ENCODE data around the gene XRCC5.

The XRCC5 gene

GRCh38 chr2:216194561-216194960 lies 85.4 kb downstream of the XRCC5 start:
- intact Hi-C loops (cut with DNase I; ENCODE audit: low total_unique reads), result no loop called here
- Histone ChIP-seq H3K27me3 (no peaks in the 10 kb centered on the region), H3K4me1 (no peaks in the 10 kb centered on the region), H3K36me3 (peaks cover 69 to 86% (median 75%) of the 10 kb centered on the region in 3 donors), H3K27ac (no peak overlapping the region), H3K9me3 (no peaks in the 10 kb centered on the region), H3K4me3 (no peak overlapping the region)
- no peak for TF ChIP-seq CTCF (IDR thresholded peaks at IDR 0.05)
- no peak for DNase-seq

GRCh38 chr2:216195565-216196029 lies 86.4 kb downstream of the XRCC5 start:
- no peaks in the 10 kb centered on the region for H3K9me3 ChIP-seq
- peaks cover 80 to 86% (median 84%) of the 10 kb centered on the region in 3 donors for H3K36me3 ChIP-seq
- DNase-seq, result no peak
- no peaks in the 10 kb centered on the region for H3K4me1 ChIP-seq
- no peak overlapping the region for H3K27ac ChIP-seq
- TF ChIP-seq CTCF (IDR thresholded peaks at IDR 0.05), result no peak
- H3K27me3 ChIP-seq, result no peaks in the 10 kb centered on the region
- intact Hi-C loops (cut with DNase I; ENCODE audit: low total_unique reads), result no loop called here
- H3K4me3 ChIP-seq, result no peak overlapping the region

GRCh38 chr2:216201692-216202306 lies 92.7 kb downstream of the XRCC5 start:
- no peak overlapping the region for H3K4me3 ChIP-seq
- H3K36me3 ChIP-seq, result peaks cover 78 to 92% (median 82%) of the 10 kb centered on the region in 3 donors
- H3K4me1 ChIP-seq, result no peaks in the 10 kb centered on the region
- intact Hi-C loops (cut with DNase I; ENCODE audit: low total_unique reads), result no loop called here
- no peak for TF ChIP-seq CTCF (IDR thresholded peaks at IDR 0.05)
- DNase-seq, result no peak
- H3K27me3 ChIP-seq, result no peaks in the 10 kb centered on the region
- no peak overlapping the region for H3K27ac ChIP-seq
- no peaks in the 10 kb centered on the region for H3K9me3 ChIP-seq

GRCh38 chr2:216202626-216203250 lies 93.6 kb downstream of the XRCC5 start:
- H3K9me3 ChIP-seq, result no peaks in the 10 kb centered on the region
- no peak overlapping the region for H3K4me3 ChIP-seq
- H3K4me1 ChIP-seq, result no peaks in the 10 kb centered on the region
- TF ChIP-seq CTCF (IDR thresholded peaks at IDR 0.05), result no peak
- H3K27me3 ChIP-seq, result no peaks in the 10 kb centered on the region
- H3K36me3 ChIP-seq, result peaks cover 78 to 92% (median 82%) of the 10 kb centered on the region in 3 donors
- intact Hi-C loops (cut with DNase I; ENCODE audit: low total_unique reads), result no loop called here
- no peak overlapping the region for H3K27ac ChIP-seq
- DNase-seq, result no peak

- no peak for DNase-seq
- peaks cover 68 to 82% (median 76%) of the 10 kb centered on the region in 3 donors for H3K36me3 ChIP-seq
- H3K9me3 ChIP-seq, result no peaks in the 10 kb centered on the region
- no peak overlapping the region for H3K27ac ChIP-seq
- no peaks in the 10 kb centered on the region for H3K27me3 ChIP-seq
- no peak overlapping the region for H3K4me3 ChIP-seq
- no peak for TF ChIP-seq CTCF (IDR thresholded peaks at IDR 0.05)
- intact Hi-C loops (cut with DNase I; ENCODE audit: low total_unique reads), result no loop called here
- no peaks in the 10 kb centered on the region for H3K4me1 ChIP-seq
Measured at GRCh38 chr2:216205486-216205885, 96.3 kb downstream of the XRCC5 start.
